ENCODE measurements around the gene NAMPT.

DNA sequence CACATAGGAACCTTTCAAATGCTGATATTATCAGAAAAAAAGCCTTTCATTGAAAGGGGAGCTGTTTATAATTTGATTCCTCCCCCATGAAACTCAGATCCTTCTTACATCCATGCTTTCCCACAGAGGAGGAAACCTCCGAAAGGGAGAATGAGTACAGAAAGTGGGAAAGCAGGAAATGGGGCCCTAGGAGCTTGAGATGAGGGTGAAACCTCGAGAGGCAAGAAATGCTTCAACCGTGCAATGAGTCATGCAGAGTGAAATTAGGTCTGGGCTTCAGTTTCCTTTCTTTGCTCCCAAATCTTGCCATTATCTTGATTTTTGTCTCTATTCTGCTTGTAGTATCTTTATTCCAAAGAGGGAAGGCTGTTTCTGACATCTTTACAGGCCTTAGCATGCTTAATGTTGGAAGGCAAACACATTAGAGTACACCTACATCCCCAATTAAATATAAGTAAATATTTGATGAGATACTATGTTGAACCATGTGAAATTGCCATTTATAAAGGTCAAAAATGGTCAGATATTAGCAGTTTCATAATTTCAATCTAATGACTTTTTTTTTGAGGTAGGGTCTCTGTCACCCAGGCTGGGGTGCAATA, 79.1 kb downstream of the NAMPT start:
- TF ChIP-seq, protein P1, sequence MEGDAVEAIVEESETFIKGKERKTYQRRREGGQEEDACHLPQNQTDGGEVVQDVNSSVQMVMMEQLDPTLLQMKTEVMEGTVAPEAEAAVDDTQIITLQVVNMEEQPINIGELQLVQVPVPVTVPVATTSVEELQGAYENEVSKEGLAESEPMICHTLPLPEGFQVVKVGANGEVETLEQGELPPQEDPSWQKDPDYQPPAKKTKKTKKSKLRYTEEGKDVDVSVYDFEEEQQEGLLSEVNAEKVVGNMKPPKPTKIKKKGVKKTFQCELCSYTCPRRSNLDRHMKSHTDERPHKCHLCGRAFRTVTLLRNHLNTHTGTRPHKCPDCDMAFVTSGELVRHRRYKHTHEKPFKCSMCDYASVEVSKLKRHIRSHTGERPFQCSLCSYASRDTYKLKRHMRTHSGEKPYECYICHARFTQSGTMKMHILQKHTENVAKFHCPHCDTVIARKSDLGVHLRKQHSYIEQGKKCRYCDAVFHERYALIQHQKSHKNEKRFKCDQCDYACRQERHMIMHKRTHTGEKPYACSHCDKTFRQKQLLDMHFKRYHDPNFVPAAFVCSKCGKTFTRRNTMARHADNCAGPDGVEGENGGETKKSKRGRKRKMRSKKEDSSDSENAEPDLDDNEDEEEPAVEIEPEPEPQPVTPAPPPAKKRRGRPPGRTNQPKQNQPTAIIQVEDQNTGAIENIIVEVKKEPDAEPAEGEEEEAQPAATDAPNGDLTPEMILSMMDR (conservative IDR thresholded peaks at IDR 0.05) = no peak
- TF ChIP-seq ZFX (IDR thresholded peaks at IDR 0.05) = no peak

All from C4-2B (cell line).